ENCODE measurements around the gene PCDHGA1.

GRCh38 chr5:141366016-141366896 is 35.9 kb downstream of the PCDHGA1 start:
- TF ChIP-seq CTCF (IDR thresholded peaks at IDR 0.05) = no peak
- TF ChIP-seq EZH2 (IDR thresholded peaks at IDR 0.05) = no peak
- no peak for TF ChIP-seq EZH2phosphoT487 (IDR thresholded peaks at IDR 0.05)
